GM12878 (cell line): ENCODE measurements around the gene COX6B2.
A peak's percentile ranks its signal among the peaks of the same experiment; 100 is the strongest.

Source experiments
- BHLHE40 ChIP-seq, 2 experiments: fragments of 450-650 bp in 1 of 2; IDR thresholded peaks; 2 replicates each; pipeline ENCODE4 v1.6.1; 2011 to 2017; ENCODE audit warnings: low read depth in 2 of 2, borderline replicate concordance in 1 of 2, improper control_type of control experiment in 1 of 2, low read length in 1 of 2, mild to moderate bottlenecking in 1 of 2
- CBX5 ChIP-seq: sonication (generic); IDR thresholded peaks from 2 replicates; pipeline ENCODE4 v1.6.1; 2016; ENCODE audit warnings: low read depth, moderate library complexity, mild to moderate bottlenecking, inconsistent platforms
- CHD2 ChIP-seq: IDR thresholded peaks from 2 replicates; pipeline ENCODE4 v1.6.1; 2011; ENCODE audit warnings: low read depth, low read length, improper control_type of control experiment, borderline replicate concordance
- CTCF ChIP-seq, 3 experiments: IDR thresholded peaks in 2 of 3; conservative IDR thresholded peaks in 1 of 3; 2 replicates each; pipeline ENCODE4 v1.5.1; 2011; ENCODE audit warnings: low read depth in 3 of 3, low read length in 3 of 3, mild to moderate bottlenecking in 3 of 3, control low read depth in 2 of 3, moderate library complexity in 2 of 3, inconsistent platforms in 1 of 3, mixed read lengths in 1 of 3; ENCODE audit not compliant: control insufficient read depth in 2 of 3, insufficient read depth in 1 of 3; ENCODE audit errors: extremely low read depth in 1 of 3
- EZH2 ChIP-seq: IDR thresholded peaks from 2 replicates; pipeline ENCODE4 v1.6.1; 2012; ENCODE audit warnings: low read depth, mild to moderate bottlenecking, control low read depth, inconsistent platforms, low read length, borderline replicate concordance; ENCODE audit not compliant: control insufficient read depth
- MAX ChIP-seq: IDR thresholded peaks from 2 replicates; pipeline ENCODE4 v1.6.1; 2012; ENCODE audit warnings: low read depth, low read length, improper control_type of control experiment
- POLR2A ChIP-seq: IDR thresholded peaks from 2 replicates; pipeline ENCODE4 v1.6.1; 2011; ENCODE audit warnings: low read depth, mild to moderate bottlenecking, low read length
- POLR2AphosphoS5 ChIP-seq: IDR thresholded peaks from 2 replicates; pipeline ENCODE4 v1.6.1; 2011; ENCODE audit warnings: mild to moderate bottlenecking, low read length, inconsistent platforms
- SMC3 ChIP-seq: IDR thresholded peaks from 2 replicates; pipeline ENCODE4 v1.6.1; 2011; ENCODE audit warnings: low read length, improper control_type of control experiment, borderline replicate concordance

- TF ChIP-seq CHD2, result no peak
- no peak for TF ChIP-seq EZH2
- TF ChIP-seq BHLHE40 (IDR thresholded peaks at IDR 0.05; ENCODE audit: borderline replicate concordance in 1 of 2, low read depth in 2 of 2, low read length in 1 of 2), result no peak
- no peak for TF ChIP-seq SMC3
- no peak for TF ChIP-seq CBX5
- no peak for TF ChIP-seq CTCF (IDR thresholded peaks at IDR 0.05 in 2 of 3, conservative IDR thresholded peaks at IDR 0.05 in 1 of 3; ENCODE audit: control insufficient read depth in 2 of 3, extremely low read depth in 1 of 3, insufficient read depth in 1 of 3, low read depth in 3 of 3, low read length in 3 of 3)
- peak; percentile 64 for TF ChIP-seq POLR2A
- TF ChIP-seq POLR2AphosphoS5, result peak; percentile 28; the same call in 1 of the 2 replicates
- TF ChIP-seq MAX, result no peak
Observed at GRCh38 chr19:55389386-55390317, 35.1 kb upstream of the COX6B2 start.
